CD8-positive, alpha-beta memory T cell (primary cell): Measurements from ENCODE around the gene EGR1. TPM values are rescaled to one million over a fixed set of nuclear protein-coding genes. Genes with fewer than 3 reads are reported as not detected.

Source experiments
- CTCF ChIA-PET: fragments of 350-600 bp; sonication (Branson Sonifier 250); formaldehyde crosslinking; loops from one replicate; lab custom pipeline; 2021; ENCODE audit warnings: antibody characterized with exemption; lab: Charles Lee
- POLR2A ChIA-PET: fragments of 350-600 bp; sonication (Branson Sonifier 250); formaldehyde crosslinking; loops from one replicate; lab custom pipeline; 2021; ENCODE audit warnings: antibody characterized with exemption; lab: Charles Lee
- DNase-seq, 5 donors: peaks; one replicate each; pipeline versions ENCODE4 v3.0.0 to v3.0.0-alpha.2; 2020 to 2022; ENCODE audit warnings: mixed read lengths in 1 of 5
- H3K27ac ChIP-seq: one replicate; pipeline ENCODE4 v1.7.0; 2013; ENCODE audit warnings: low read depth, mild to moderate bottlenecking, low read length, moderate library complexity
- H3K27me3 ChIP-seq: 2 replicates; pipeline ENCODE4 v1.7.0; 2013; ENCODE audit warnings: low read length, mild to moderate bottlenecking; ENCODE audit not compliant: insufficient read depth, poor library complexity, severe bottlenecking
- H3K36me3 ChIP-seq: 2 replicates; pipeline ENCODE4 v1.7.0; 2013; ENCODE audit warnings: mild to moderate bottlenecking, low read length, moderate library complexity; ENCODE audit not compliant: insufficient read depth
- H3K4me1 ChIP-seq: 2 replicates; pipeline ENCODE4 v1.7.0; 2013; ENCODE audit warnings: mild to moderate bottlenecking, low read length, moderate library complexity; ENCODE audit not compliant: insufficient read depth
- H3K4me3 ChIP-seq: 2 replicates; pipeline ENCODE4 v1.7.0; 2013; ENCODE audit warnings: mild to moderate bottlenecking, low read length
- H3K9me3 ChIP-seq: 2 replicates; pipeline ENCODE4 v1.7.0; 2013; ENCODE audit warnings: mild to moderate bottlenecking, low read length
- H3K27ac Mint-ChIP-seq, 8 donors: one replicate each; pipeline ENCODE4 v1.8.0; 2020 to 2021; ENCODE audit warnings: mixed read lengths in 8 of 8, mild to moderate bottlenecking in 6 of 8, inconsistent platforms in 3 of 8, moderate library complexity in 3 of 8
- H3K27me3 Mint-ChIP-seq, 2 donors: one replicate each; pipeline ENCODE4 v1.8.0; 2020 to 2021; ENCODE audit warnings: mixed read lengths in 2 of 2, mild to moderate bottlenecking in 1 of 2, moderate library complexity in 1 of 2
- H3K36me3 Mint-ChIP-seq, 3 donors: one replicate each; pipeline ENCODE4 v1.8.0; 2020 to 2021; ENCODE audit warnings: mixed read lengths in 3 of 3, inconsistent platforms in 1 of 3, mild to moderate bottlenecking in 1 of 3
- H3K4me1 Mint-ChIP-seq, 3 donors: one replicate each; pipeline ENCODE4 v1.8.0; 2020 to 2021; ENCODE audit warnings: mixed read lengths in 3 of 3, inconsistent platforms in 1 of 3, mild to moderate bottlenecking in 1 of 3
- H3K4me3 Mint-ChIP-seq, 7 donors: one replicate each; pipeline ENCODE4 v1.8.0; 2020 to 2021; ENCODE audit warnings: mixed read lengths in 7 of 7, mild to moderate bottlenecking in 6 of 7, moderate library complexity in 4 of 7, inconsistent platforms in 2 of 7
- H3K9me3 Mint-ChIP-seq, 5 donors: one replicate each; pipeline ENCODE4 v1.8.0; 2020 to 2022; ENCODE audit warnings: mixed read lengths in 5 of 5, mild to moderate bottlenecking in 3 of 5, moderate library complexity in 2 of 5, inconsistent platforms in 1 of 5
- polyA plus RNA-seq: library from polyadenylated mRNA; unstranded; fragments of 300-500 nt; fragmentation: Illumina TruSeq; gene quantifications from one replicate; pipeline ENCODE4 v1.2.3, GENCODE V29; 2021
- total RNA-seq, 2 experiments: library from RNA; stranded (reverse); gene quantifications; one replicate each; pipeline ENCODE4 v1.2.3, GENCODE V29; 2021

The EGR1 gene
- total RNA-seq (10 to 100 TPM; 11.8 to 12.2 TPM), polyA plus RNA-seq (0.99 TPM)

- peak within 1 kb of the TSS; percentile 94 for H3K4me3 ChIP-seq
These were observed at the start of gene EGR1 for GRCh38 chr5:138465261-138466124. Gene EGR1 (plus strand): TSS chr5:138465479. CDS start chr5:138465762, 283 bp downstream.

GRCh38 chr5:138418444-138418843 is 46.8 kb upstream of the EGR1 start:
- Histone ChIP-seq H3K4me1 (no peaks in the 10 kb centered on the region), H3K27me3 (no peaks in the 10 kb centered on the region), H3K36me3 (peaks cover 53% of the 10 kb centered on the region), H3K27ac (no peak overlapping the region), H3K9me3 (no peaks in the 10 kb centered on the region), H3K4me3 (no peak overlapping the region)
- H3K9me3 Mint-ChIP-seq = no peaks in the 10 kb centered on the region
- no peak for DNase-seq
- no peaks in the 10 kb centered on the region for H3K4me1 Mint-ChIP-seq
- peaks cover 0 to 2% of the 10 kb centered on the region in 2 donors for H3K27me3 Mint-ChIP-seq
- ChIA-PET CTCF (no interaction called here), POLR2A (no interaction called here)
- H3K4me3 Mint-ChIP-seq = no peak overlapping the region
- H3K27ac Mint-ChIP-seq = no peak overlapping the region
- H3K36me3 Mint-ChIP-seq = peaks cover 13 to 84% (median 34%) of the 10 kb centered on the region in 3 donors

More at GRCh38 chr5:138465261-138466124, at the start of gene EGR1:
- Histone ChIP-seq H3K36me3 (no peaks in the 10 kb centered on the region), H3K27me3 (no peaks in the 10 kb centered on the region), H3K4me1 (peaks cover 27% of the 10 kb centered on the region), H3K27ac (peak within 1 kb of the TSS; percentile 95), H3K9me3 (no peaks in the 10 kb centered on the region)
- ChIA-PET POLR2A (interaction anchor here (0.6 to 2.3 kb wide), 12 partner anchors 25 to 1282 kb away, joined by 3 to 19 read pairs (median 4); partner anchors contain the start of genes ETF1, FAM53C, HSPA9 and KDM3B), CTCF (interaction anchor here (1.3 to 10.2 kb wide), 15 partner anchors 10 to 127 kb away, joined by 3 to 102 read pairs (median 12); partner anchors contain the start of genes ETF1, FAM53C and REEP2)
- peaks cover 24 to 45% (median 36%) of the 10 kb centered on the region in 3 donors for H3K4me1 Mint-ChIP-seq
- DNase-seq = peak; percentile 89 to 98 (median 97)
- H3K36me3 Mint-ChIP-seq = peaks cover 0 to 10% (median 8%) of the 10 kb centered on the region in 3 donors
- H3K27me3 Mint-ChIP-seq = no peaks in the 10 kb centered on the region
- peak within 1 kb of the TSS; percentile 87 to 96 (median 90) for H3K4me3 Mint-ChIP-seq
- peak within 1 kb of the TSS; percentile 90 to 98 (median 94) for H3K27ac Mint-ChIP-seq
- H3K9me3 Mint-ChIP-seq = no peaks in the 10 kb centered on the region

- ChIA-PET CTCF (interaction anchor here (1.0 kb wide), 1 partner anchor 13 kb away, joined by 3 read pairs; no protein-coding TSS in a partner anchor), POLR2A (no interaction called here)
- Histone ChIP-seq H3K4me3 (no peak overlapping the region), H3K9me3 (no peaks in the 10 kb centered on the region), H3K27me3 (no peaks in the 10 kb centered on the region), H3K4me1 (no peaks in the 10 kb centered on the region), H3K27ac (no peak overlapping the region), H3K36me3 (peaks cover 73% of the 10 kb centered on the region)
- no peak for DNase-seq
- Mint-ChIP-seq H3K9me3 (no peaks in the 10 kb centered on the region), H3K4me1 (no peaks in the 10 kb centered on the region), H3K36me3 (peaks cover 27 to 82% (median 43%) of the 10 kb centered on the region in 3 donors), H3K27ac (peak overlapping the region in 3 of 8 donors; percentile 19 to 51 (median 47)), H3K27me3 (peaks cover 0 to 2% of the 10 kb centered on the region in 2 donors), H3K4me3 (no peak overlapping the region)
These were observed 40.2 kb upstream of the EGR1 start for GRCh38 chr5:138425079-138425478.

GRCh38 chr5:138435943-138436342 is 29.3 kb upstream of the EGR1 start:
- Histone ChIP-seq H3K9me3 (no peaks in the 10 kb centered on the region), H3K4me1 (peaks cover 10% of the 10 kb centered on the region), H3K27me3 (no peaks in the 10 kb centered on the region), H3K36me3 (peaks cover 27% of the 10 kb centered on the region), H3K4me3 (no peak overlapping the region), H3K27ac (no peak overlapping the region)
- Mint-ChIP-seq H3K27ac (no peak overlapping the region), H3K27me3 (peaks cover 0 to 2% of the 10 kb centered on the region in 2 donors), H3K4me1 (peaks cover 17 to 26% (median 17%) of the 10 kb centered on the region in 3 donors), H3K36me3 (peaks cover 4 to 56% (median 10%) of the 10 kb centered on the region in 3 donors), H3K9me3 (no peaks in the 10 kb centered on the region), H3K4me3 (no peak overlapping the region)
- DNase-seq = no peak
- CTCF ChIA-PET = interaction anchor here (1.3 to 4.9 kb wide), 2 partner anchors 13 to 14 kb away, joined by 3 to 25 read pairs; no protein-coding TSS in a partner anchor
- POLR2A ChIA-PET = no interaction called here

GRCh38 chr5:138438003-138438723 is 27.1 kb upstream of the EGR1 start:
- H3K9me3 Mint-ChIP-seq = no peaks in the 10 kb centered on the region
- peaks cover 10% of the 10 kb centered on the region for H3K4me1 ChIP-seq

GRCh38 chr5:138438724-138439476 is 26.4 kb upstream of the EGR1 start, which contains the start of gene REEP2:
Gene REEP2 (plus strand): TSS chr5:138439057. CDS start chr5:138439209, 152 bp downstream.
- H3K27me3 ChIP-seq = no peaks in the 10 kb centered on the region
- ChIA-PET CTCF (interaction anchor here (0.7 to 3.4 kb wide), 6 partner anchors 11 to 87 kb away, joined by 3 to 20 read pairs (median 6); partner anchors contain the start of gene EGR1), POLR2A (interaction anchor here (0.6 to 1.5 kb wide), 3 partner anchors 27 to 225 kb away, joined by 4 to 5 read pairs (median 4); partner anchors contain the start of genes EGR1 and FAM53C)
- Mint-ChIP-seq H3K4me3 (peak within 1 kb of the TSS; percentile 80 to 95 (median 83)), H3K27ac (peak within 1 kb of the TSS in 6 of 8 donors; percentile 50 to 90 (median 64)), H3K27me3 (peaks cover 0 to 2% of the 10 kb centered on the region in 2 donors), H3K36me3 (peaks cover 0 to 30% (median 5%) of the 10 kb centered on the region in 3 donors), H3K9me3 (no peaks in the 10 kb centered on the region), H3K4me1 (peaks cover 17 to 26% (median 17%) of the 10 kb centered on the region in 3 donors)
- H3K9me3 ChIP-seq = no peaks in the 10 kb centered on the region
- H3K4me3 ChIP-seq = peak within 1 kb of the TSS; percentile 61
- peak; percentile 50 to 74 (median 56) for DNase-seq
- no peak within 1 kb of the TSS for H3K27ac ChIP-seq
- H3K36me3 ChIP-seq = peaks cover 17% of the 10 kb centered on the region
- peaks cover 10% of the 10 kb centered on the region for H3K4me1 ChIP-seq

More at GRCh38 chr5:138438003-138438723, 27.1 kb upstream of the EGR1 start:
- CTCF ChIA-PET = interaction anchor here (0.7 to 3.4 kb wide), 5 partner anchors 11 to 86 kb away, joined by 3 to 20 read pairs (median 8); partner anchors contain the start of gene EGR1
- no peak overlapping the region for H3K27ac ChIP-seq
- Mint-ChIP-seq H3K36me3 (peaks cover 0 to 37% (median 5%) of the 10 kb centered on the region in 3 donors), H3K4me3 (peak overlapping the region; percentile 75 to 86 (median 82)), H3K27ac (peak overlapping the region in 6 of 8 donors; percentile 50 to 90 (median 64)), H3K4me1 (peaks cover 17 to 26% (median 17%) of the 10 kb centered on the region in 3 donors), H3K27me3 (peaks cover 0 to 2% of the 10 kb centered on the region in 2 donors)
- H3K27me3 ChIP-seq = no peaks in the 10 kb centered on the region
- DNase-seq = no peak
- POLR2A ChIA-PET = interaction anchor here (1.0 to 1.5 kb wide), 3 partner anchors 27 to 105 kb away, joined by 4 read pairs; partner anchors contain the start of genes EGR1, ETF1 and FAM53C
- H3K4me3 ChIP-seq = peak overlapping the region; percentile 61
- no peaks in the 10 kb centered on the region for H3K9me3 ChIP-seq
- peaks cover 17% of the 10 kb centered on the region for H3K36me3 ChIP-seq
